HS-5 (cell line): Measurements from ENCODE around the gene TRIM50.
"Not testable (repeated sequence)": the region's sequence is repeated elsewhere in the genome, so short reads cannot be mapped to it uniquely, and the experiment has no call there.

Experiments used
- DNase-seq: peaks from one replicate; pipeline ENCODE4 v3.0.0-alpha.2; 2012; ENCODE audit warnings: low read depth

TRIM50 gene

GRCh38 chr7:73327922-73328321, at the start of gene TRIM50, which contains the start of gene FKBP6:
TRIM50 (minus strand) TSS chr7:73328082; CDS start chr7:73324787, 3,295 bp downstream.
FKBP6 (plus strand) TSS chr7:73328161; CDS start chr7:73328429, 268 bp downstream.
- not testable (repeated sequence) for DNase-seq

- no peak for DNase-seq
Measured at GRCh38 chr7:73376671-73377412, 49.0 kb upstream of the TRIM50 start.

GRCh38 chr7:73376262-73376661, 48.4 kb upstream of the TRIM50 start:
- not testable (repeated sequence) for DNase-seq

GRCh38 chr7:73373741-73374140, 45.9 kb upstream of the TRIM50 start:
- no peak for DNase-seq

- DNase-seq: no peak
Measured at GRCh38 chr7:73369622-73370021, 41.7 kb upstream of the TRIM50 start.

GRCh38 chr7:73369009-73369408, 41.1 kb upstream of the TRIM50 start:
- no peak for DNase-seq

GRCh38 chr7:73366990-73367389, 39.1 kb upstream of the TRIM50 start:
- DNase-seq: no peak

- DNase-seq: no peak
Measured at GRCh38 chr7:73366127-73366526, 38.2 kb upstream of the TRIM50 start.

- no peak for DNase-seq
Measured at GRCh38 chr7:73364006-73364728, 36.3 kb upstream of the TRIM50 start.

GRCh38 chr7:73363225-73364005, 35.5 kb upstream of the TRIM50 start:
- no peak for DNase-seq

- DNase-seq: not testable (repeated sequence)
Measured at GRCh38 chr7:73360590-73360989, 32.7 kb upstream of the TRIM50 start.

GRCh38 chr7:73359746-73360375, 32.0 kb upstream of the TRIM50 start:
- DNase-seq: no peak

- DNase-seq: no peak
Measured at GRCh38 chr7:73359306-73359705, 31.4 kb upstream of the TRIM50 start.

GRCh38 chr7:73358590-73359275, 30.9 kb upstream of the TRIM50 start:
- no peak for DNase-seq

GRCh38 chr7:73356159-73356558, 28.3 kb upstream of the TRIM50 start:
- DNase-seq: no peak

GRCh38 chr7:73354821-73355220, 26.9 kb upstream of the TRIM50 start:
- DNase-seq: no peak

- DNase-seq: no peak
Measured at GRCh38 chr7:73354196-73354595, 26.3 kb upstream of the TRIM50 start.

- DNase-seq: no peak
Measured at GRCh38 chr7:73353243-73353642, 25.4 kb upstream of the TRIM50 start.

- DNase-seq: no peak
Measured at GRCh38 chr7:73352784-73353183, 24.9 kb upstream of the TRIM50 start.

GRCh38 chr7:73351447-73352167, 23.7 kb upstream of the TRIM50 start:
- DNase-seq: no peak
